COR-L47 (cell line): ENCODE results near the gene SEMA3E.

Experiments
- DNase-seq: peaks from one replicate; lab custom pipeline; 2025; lab: John Stamatoyannopoulos, UW

Gene SEMA3E

DNA sequence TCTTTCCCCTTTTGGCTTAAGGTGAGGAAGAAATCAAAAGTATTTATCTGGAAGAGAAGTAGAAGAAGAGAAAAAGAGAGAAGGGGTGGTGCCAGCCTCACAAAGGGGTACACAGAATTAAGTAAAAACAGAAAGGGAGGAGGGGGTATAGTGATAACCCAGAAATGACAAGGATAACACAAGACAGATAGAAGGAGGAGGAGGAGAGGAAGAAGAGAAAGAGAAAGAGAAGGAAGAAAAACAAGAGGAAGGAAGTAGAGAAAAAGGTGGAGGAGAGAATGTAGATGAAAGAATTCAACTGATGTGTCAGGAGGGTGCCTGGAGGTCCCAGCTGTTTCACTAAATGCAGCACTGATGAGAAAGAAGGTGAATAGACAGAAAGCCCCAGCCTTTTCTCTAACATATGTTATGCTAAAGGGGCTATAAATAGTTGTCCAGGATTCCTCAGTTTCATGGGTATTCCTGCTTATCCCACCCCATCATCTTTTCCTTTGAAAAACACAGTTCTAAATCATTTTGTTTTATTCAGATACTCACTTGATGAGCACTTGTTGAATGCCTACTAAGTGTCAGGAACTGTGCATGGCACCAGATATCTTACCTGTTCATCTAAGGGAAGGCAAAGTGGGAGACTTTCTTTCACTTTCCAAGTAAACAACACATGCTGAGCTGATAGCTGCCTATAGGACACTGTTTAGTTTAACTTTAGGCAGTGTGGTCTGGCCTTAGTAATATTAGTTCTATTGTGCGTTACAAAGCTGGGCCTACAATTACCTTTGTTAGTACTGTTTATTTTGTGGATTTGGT, 8.0 kb downstream of the SEMA3E start:
- DNase-seq, result no peak

DNA sequence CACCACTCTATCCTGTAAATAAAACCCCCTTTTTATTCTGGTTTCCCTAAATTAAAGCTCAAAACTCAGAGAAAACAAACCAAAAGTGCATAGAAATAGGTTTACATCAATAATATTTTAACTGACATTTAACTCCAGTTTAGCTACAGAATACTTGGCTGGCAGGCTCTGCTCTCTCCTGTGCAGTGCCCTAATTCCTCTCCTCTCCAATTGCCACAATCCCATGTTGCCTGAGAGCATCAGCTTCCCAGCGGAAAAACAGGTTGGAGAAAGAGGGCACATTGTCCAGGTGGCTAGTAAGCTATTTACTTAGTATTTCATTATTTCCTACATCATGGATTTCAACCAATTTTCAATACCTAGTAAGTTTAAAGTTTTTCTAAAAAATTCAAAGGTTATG, 8.7 kb downstream of the SEMA3E start:
- DNase-seq, result no peak

DNA sequence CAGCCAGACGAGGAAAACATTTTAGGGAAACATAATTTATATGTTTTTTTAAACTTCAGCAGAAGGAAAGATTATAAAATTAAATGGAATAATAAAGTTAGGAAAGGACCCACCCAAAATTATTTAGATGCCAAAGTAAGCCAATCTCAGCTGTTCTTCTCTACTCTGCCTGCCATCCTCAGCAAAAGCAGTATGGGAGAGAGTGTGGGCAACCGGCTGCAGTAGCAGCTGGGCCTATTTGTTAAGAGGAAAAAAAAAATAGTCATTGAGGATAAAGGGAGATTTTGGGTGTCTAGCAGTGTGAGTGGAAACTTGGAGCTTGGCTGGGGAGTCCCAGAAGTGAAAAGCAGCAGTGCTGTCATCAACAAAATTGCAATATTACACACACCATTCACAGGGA, 15.4 kb downstream of the SEMA3E start:
- no peak for DNase-seq

DNA sequence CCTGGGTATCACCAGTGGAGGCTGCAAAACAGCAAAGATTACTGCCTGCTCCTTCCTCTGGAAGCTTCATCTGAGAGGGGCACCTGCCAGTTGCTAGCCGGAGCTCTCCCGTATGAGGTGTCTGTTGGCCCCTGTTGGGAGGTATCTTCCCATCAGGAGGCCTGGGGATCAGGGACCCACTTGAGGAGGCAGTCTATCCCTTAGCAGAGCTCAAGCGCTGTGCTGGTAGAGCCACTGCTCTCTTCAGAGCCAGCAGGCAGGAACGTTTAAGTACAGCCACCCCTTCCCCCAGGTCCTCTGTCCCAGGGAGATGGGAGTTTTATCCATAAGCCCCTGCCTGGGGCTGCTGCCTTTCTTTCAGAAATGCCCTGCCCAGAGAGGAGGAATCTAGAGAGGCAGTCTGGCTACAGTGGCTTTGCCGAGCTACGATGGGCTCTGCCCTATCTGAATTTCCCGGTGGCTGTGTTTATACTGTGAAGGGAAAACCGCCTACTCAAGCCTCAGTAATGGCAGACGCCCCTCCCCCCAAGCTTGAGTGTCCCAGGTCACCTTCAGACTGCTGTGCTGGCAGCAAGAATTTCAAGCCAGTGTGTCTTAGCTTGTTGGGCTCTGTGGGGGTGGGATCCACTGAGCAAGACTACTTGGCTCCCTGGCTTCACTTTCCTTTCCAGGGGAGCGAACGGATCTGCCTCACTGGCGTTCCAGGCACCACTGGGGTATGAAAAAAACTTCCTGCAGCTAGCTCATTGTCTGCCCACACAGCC, 19.6 kb downstream of the SEMA3E start:
- no peak for DNase-seq

DNA sequence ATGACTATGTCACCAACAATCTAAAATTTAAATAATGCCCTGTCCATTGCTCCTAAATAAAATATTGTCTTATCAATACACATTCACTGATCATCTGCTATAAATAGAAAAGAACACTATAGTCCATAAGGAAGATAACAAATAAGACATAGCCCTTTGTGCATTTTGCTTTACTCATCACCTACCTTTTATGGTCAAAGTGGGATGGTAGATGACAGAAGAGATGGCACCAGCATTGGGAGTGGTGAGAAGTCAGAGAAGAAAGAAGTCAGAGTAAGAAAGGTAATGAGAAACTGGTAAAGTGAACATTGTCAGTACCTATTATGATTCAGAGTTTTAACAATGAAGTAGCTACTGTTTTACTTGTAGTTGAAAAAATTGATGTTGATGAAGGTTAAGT, 31.1 kb downstream of the SEMA3E start:
- DNase-seq, result no peak

DNA sequence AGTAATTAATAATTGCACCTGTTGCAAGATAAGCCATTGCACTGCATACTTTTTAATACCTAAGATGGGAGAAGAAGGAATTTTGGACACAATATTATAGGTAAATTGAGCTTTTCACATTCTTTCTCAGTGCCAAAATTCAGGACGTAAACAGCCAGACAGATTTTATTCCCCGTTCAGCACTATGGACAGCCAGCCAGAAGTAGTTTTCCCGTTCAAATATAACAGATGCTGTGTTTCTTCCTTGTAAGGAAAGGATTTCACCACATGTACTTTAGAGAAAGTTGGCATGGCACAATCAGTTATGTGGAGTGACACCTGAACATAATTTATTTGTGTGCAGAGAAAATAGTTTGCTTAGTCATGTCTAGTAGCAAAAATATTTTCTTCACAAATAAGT, 34.8 kb downstream of the SEMA3E start:
- no peak for DNase-seq

DNA sequence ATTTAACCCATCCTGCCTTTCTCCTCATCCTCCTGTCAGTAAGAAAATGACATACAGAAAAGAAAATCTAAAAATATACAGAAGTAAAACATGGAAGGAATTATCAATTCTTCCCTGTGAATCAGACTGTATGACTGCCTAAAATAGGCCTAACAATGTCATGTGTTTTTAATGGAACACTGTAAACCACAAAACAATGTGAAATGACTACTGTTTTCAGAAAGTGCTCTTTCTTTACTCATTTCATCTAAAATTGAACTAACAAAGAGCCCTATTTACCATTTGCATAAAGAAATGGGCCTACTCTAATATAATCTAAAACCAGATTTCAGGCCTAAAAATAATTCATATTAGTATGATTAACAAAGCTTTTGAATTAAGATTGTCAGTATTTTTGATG, 35.7 kb downstream of the SEMA3E start:
- DNase-seq, result no peak

DNA sequence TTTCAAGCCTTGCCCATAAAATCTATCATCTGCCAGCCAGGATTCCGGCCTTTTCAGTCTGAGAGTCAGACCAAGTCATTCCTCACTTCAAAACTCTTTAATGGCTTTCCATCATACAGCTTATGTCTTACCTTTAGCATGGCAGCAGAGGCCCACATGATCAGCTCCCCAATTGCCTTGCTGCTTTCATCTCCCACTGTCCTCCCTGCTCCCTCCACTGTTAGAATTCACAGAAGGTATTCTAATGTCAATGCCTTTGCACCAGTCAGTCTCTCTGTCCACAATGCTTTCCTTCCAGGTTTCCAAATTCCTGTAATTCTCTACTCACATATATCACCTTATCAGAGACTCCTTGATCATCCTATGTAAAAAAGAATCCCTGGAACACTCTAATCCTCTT, 37.2 kb downstream of the SEMA3E start:
- DNase-seq, result no peak

DNA sequence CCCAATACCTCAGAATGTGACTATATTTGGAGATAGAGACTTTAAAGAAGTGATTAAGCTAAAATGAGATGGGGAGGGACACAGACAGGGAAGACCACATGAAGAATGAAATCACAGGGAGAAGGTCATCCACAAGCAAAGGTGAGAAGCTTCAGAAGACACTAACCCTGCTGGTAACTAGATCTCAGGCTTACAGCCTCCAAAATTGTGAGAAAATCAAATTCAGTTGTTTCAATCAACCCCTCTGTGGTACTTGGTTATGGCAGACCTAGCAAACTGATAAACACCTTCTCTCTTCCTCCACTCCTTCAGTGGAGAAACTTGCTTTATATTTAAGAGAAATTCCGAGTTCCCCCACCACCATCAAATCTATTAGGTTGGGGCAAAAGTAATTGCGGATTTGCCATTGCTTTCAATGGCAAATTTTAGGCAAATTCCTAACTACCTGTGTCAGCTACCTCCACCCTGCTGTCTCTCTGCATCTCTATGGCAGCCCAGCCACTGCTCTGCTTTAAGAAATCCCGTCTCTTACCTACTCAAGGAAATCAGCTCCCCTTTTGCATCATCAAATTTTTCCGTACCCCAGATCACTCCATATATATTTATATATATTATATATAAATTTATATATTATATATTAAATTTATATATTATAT, 38.2 kb downstream of the SEMA3E start:
- no peak for DNase-seq

DNA sequence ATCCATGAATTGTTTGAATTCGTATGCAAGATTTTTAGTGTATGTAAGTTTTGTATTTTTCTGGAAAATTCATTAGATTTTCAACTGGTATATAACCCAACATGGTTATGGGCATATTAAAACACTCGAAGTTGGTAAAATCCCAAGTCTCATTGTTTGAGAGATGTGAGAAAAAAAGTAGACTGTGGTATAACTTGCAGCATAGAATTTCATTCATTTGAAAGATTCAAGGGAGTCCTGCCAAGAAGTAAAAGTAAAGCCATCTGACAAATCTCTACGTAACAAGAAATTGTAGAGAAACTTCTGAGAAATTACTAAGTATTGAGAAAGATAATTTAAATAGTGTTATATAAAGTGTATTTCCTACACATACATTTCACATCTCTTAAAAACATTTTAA, 40.2 kb downstream of the SEMA3E start:
- DNase-seq, result no peak

DNA sequence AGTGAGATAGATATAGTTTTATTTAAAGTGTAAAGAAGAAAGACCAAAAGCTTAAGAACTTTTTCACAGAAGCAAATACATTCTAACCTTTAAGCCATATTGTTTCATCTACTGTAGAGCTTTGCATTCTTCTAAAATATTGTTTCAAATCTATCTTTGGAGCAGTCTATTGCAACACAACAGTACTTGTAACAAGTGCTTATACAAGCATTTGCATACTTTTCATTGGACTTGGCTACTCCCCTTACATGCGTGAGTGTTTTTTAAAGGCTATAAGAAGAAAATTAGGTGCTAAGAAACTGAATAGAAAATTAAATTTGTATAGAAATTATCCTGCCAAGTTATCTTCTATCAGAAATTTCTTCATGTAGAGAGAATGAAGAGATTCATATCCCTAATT, 45.3 kb downstream of the SEMA3E start:
- no peak for DNase-seq

DNA sequence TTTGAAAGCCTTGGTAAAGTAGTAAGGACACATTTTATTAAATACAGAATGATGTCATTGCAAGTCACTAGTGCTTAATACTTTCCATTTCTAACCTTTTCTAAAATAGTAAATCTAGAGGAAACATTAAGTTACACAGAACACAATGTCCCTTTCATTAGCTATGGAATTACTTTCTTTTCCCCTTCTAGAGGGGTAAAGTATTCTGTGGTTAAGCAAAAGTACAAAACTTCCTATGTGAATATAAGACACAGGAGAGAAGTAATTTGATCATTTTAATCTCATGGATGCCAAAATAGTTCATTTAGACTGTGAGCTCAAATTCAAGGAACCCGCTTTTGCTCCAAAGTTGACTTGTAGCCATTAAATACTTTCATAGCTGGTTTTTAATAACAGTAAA, 49.8 kb downstream of the SEMA3E start:
- DNase-seq, result no peak

DNA sequence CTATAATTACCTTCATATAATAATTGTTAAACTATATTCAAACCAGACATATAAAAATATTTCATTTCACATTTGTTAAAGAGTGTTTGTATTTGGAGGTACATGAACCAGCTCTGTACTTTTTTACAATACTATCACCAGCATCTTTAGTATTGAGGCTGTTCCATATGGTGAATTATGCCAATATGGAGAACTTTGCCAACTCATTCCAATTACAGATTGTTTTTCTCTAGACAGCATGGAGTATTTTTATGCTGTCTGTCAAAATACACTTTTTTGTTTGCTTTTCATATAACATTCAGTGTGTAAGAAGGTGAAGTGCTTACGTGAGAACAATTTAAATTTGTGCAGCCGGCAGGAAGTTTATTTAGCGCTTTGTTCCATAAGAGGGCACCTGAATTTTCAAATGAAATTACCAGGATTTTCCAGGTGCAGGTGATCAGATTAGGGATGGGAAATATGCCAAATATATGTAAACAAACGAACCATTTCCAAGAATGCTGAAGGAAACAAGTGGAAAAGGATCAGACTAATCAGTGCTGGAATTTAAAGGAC, 54.9 kb downstream of the SEMA3E start:
- DNase-seq, result peak; percentile 88

DNA sequence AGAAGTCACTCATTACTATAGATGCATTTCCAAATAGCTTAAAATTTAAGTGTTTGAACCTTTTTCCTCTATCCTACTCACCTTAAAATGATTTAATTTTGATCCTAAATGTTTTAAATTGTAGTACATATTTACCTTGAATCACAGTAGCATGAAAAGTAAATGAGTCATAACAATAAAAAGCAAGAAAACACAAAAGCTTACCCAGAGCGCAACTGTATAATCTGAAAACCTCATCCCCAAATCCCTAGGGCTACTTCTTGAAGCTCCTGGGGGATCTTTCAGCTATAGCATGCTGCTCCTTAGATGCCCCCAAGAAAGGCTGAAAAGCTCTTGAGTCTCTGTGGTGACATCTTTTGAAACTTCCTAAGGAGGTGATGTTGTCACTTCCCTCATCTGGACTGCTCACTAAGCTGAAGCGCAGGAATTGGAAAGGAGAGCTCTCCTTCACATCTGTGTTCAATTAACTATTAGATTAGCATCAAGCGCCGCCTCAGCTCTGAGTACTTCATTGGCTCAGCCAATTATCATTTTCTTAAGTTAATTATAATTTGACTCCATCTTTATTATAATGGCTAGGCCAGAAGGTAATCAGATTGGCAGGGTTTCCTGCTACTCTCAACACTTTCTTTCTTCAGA, 60.2 kb downstream of the SEMA3E start:
- DNase-seq, result no peak

DNA sequence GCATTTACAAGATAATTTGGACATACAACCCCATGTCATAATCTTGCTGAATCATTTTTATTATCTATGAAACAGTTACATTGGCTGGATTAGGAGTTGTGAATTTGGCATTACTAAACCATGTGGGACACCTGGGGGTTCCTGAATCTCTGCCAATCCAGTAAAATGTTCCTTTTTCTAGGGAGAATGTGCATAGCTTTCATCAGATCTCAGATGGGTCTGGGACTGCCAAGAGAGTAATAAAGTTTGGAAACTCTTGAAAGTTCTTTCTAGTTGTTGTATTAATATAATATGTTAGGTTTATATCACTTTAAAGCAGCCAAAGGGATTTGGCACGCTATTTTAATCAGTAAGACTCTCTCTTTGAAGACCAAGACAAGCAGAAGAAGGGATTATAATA, 62.7 kb downstream of the SEMA3E start:
- no peak for DNase-seq

DNA sequence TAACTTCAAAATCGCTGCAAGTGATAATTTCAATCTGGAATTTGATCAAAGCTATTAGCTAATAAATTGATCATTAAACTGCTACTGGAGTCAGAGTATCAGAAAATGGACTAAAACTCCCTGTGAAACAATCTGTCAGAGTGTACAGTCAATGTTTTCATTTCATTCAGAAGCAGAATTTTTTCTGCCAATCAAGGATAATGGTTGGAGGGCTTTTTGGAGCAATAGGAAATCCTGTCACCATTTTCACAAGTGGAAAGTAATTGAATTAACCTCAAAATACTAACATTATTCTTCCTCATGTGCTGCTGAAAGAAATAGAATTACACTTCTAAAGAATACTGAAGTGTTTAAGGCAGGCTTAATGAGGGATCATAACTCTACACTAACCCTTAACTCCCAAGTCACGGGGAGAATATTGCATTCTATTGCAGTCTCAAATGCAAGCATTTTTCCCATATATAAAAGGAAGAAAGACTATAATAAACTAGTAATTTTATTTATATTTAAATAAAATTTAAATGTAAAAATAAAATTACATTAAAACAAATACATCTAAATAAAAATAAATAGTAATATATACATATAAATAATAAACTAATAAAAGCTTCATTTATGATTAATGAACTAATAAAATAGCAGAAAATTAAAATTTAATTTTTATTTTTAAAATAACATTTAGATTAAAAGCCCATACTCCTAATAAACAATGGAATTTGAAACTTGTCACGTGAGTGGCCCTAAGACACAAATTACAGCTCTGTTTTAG, 67.1 kb downstream of the SEMA3E start:
- DNase-seq, result no peak

DNA sequence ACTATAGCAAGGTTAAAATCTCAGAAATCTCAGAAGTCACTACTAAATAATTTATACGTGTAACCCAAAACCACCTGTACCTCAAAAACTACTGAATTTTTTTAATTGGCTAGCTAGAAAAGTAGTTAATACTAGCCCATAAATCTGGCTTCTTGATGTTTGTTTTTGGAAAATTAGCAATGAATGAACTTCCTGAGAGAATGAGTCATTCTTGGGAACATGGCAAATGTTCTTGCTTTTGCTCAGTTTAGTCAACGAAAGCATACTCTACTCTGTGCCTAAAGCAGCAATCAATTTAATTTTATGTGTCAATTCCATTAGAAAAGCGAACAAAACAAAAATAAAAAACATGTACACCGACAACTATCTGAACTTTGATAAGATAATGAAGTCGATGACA, 69.2 kb downstream of the SEMA3E start:
- DNase-seq, result no peak

DNA sequence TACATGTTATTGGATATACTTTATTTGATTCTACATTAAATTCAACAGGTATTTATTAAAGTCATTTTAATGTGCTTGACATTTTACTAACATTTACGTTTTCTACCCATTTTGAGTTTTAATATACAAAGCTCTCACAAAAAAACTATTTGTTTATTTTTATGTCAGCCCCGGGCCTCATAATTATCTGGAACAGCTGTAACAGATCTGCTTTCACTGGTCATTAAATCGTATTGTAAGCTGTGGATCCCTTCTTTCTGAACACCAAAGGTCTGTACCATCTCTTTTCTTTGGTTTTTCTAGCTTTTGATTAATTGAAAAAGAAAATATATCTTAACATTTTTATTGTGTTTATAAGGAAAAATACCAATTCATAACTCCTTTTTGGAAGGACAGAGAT, 73.5 kb downstream of the SEMA3E start:
- DNase-seq, result no peak

DNA sequence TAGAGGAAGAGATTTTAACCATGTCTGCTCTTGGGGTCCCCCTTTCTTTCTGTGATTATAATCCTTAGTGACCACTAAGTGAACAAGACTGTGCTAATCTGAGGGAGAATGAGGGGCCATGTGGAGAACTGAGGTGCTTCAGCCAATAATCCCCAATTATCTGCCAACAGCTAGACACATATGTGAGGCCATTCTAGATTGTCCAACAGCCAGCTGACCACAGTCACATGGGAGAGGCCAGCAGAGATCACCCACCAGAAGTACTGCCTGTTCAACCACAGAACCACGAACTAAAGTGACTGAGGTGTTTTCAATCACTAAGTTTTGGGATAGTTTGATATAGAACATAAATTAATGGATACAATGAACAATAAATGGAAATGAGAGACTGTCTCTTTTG, 74.3 kb downstream of the SEMA3E start:
- DNase-seq, result no peak

DNA sequence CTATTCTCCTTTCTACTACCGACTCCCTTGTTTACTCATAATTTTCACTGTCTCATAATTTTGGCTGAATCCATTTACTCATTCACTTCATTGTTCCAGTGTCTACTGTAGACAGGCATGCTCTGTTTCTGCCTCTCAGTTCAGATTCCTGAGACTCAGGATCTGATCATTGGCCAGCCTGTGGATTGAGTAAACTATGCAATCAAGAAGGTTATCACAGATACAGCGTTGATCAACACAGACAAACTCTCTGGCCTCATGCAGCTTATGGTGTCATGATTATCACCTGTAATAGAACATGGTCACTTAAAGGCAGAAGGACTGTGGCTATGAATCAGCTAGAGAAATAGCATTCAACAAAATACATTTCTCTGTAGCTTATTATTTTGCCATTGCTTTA, 86.0 kb downstream of the SEMA3E start:
- no peak for DNase-seq

DNA sequence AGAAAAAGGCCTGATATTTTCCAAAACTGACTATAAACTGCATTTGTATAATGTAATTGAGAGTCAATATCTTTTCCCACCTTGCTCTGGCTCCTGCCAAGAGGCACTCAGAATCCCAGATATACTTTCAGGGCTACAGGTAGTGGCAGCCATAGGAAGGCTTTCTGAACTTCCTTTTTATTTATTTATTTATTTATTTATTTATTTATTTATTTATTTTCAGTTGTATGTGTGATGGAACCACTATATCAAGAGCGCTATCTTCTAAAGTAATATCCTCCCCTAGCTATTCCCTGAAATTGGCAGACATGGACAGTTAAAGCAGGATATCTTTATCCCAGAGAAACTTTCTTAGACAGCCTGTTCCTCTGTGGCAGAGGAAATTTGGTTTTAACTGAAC, 86.7 kb downstream of the SEMA3E start:
- no peak for DNase-seq

DNA sequence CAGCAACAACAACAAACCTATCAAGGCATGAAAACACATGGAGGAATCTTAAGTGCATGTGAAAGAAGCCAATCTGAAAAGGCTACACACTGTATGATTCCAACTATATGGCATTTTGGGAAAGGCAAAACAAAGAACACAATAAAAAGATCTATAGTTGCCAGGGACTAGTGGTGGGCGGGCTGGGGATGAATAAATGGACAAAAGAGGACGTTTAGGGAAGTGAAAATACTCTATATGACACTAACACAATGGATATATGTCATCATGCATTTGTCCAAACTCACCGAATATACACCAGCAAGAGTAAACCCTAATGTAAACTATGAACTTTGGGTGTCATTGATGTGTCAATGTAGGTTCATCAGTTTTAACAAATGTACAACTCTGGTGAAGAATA, 89.1 kb downstream of the SEMA3E start:
- no peak for DNase-seq
